Measurements from ENCODE around the gene C1orf159.

Gene C1orf159

GRCh38 chr1:1083416-1084371 lies 32.2 kb downstream of the C1orf159 start:
- no peaks in the 10 kb centered on the region for H3K27me3 ChIP-seq (ENCODE audit: low read depth, low read length)
- no peaks in the 10 kb centered on the region for H3K36me3 ChIP-seq (replicated peaks; ENCODE audit: low read depth, low read length)

GRCh38 chr1:1082776-1083415 lies 33.0 kb downstream of the C1orf159 start:
- Histone ChIP-seq H3K4me3 (ENCODE audit: low read length) (no peak overlapping the region), H3K4me1 (ENCODE audit: low read length) (peaks cover 12% of the 10 kb centered on the region), H3K9ac (ENCODE audit: low read length) (no peak overlapping the region), H4K20me1 (ENCODE audit: insufficient read depth, low read length) (no peaks in the 10 kb centered on the region), H3K79me2 (ENCODE audit: low read length) (no peaks in the 10 kb centered on the region), H3K4me2 (ENCODE audit: low read length) (no peak overlapping the region), H3K27me3 (ENCODE audit: low read depth, low read length) (no peaks in the 10 kb centered on the region), H3K9me3 (ENCODE audit: insufficient read depth, low read length) (no peaks in the 10 kb centered on the region), H2AFZ (ENCODE audit: low read depth, low read length) (no peak overlapping the region), H3K27ac (ENCODE audit: low read length) (no peak overlapping the region), H3K36me3 (replicated peaks; ENCODE audit: low read depth, low read length) (no peaks in the 10 kb centered on the region)
- TF ChIP-seq, protein P1, sequence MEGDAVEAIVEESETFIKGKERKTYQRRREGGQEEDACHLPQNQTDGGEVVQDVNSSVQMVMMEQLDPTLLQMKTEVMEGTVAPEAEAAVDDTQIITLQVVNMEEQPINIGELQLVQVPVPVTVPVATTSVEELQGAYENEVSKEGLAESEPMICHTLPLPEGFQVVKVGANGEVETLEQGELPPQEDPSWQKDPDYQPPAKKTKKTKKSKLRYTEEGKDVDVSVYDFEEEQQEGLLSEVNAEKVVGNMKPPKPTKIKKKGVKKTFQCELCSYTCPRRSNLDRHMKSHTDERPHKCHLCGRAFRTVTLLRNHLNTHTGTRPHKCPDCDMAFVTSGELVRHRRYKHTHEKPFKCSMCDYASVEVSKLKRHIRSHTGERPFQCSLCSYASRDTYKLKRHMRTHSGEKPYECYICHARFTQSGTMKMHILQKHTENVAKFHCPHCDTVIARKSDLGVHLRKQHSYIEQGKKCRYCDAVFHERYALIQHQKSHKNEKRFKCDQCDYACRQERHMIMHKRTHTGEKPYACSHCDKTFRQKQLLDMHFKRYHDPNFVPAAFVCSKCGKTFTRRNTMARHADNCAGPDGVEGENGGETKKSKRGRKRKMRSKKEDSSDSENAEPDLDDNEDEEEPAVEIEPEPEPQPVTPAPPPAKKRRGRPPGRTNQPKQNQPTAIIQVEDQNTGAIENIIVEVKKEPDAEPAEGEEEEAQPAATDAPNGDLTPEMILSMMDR (IDR thresholded peaks at IDR 0.05; ENCODE audit: low read depth, low read length) = no peak
- TF ChIP-seq EZH2phosphoT487 (IDR thresholded peaks at IDR 0.05; ENCODE audit: low read depth) = no peak

More at GRCh38 chr1:1083416-1084371, 32.2 kb downstream of the C1orf159 start:
- Histone ChIP-seq H3K4me3 (ENCODE audit: low read length) (no peak overlapping the region), H3K4me1 (ENCODE audit: low read length) (peaks cover 12% of the 10 kb centered on the region), H2AFZ (ENCODE audit: low read depth, low read length) (no peak overlapping the region), H3K9me3 (ENCODE audit: insufficient read depth, low read length) (no peaks in the 10 kb centered on the region), H3K9ac (ENCODE audit: low read length) (no peak overlapping the region), H3K4me2 (ENCODE audit: low read length) (no peak overlapping the region), H3K27ac (ENCODE audit: low read length) (no peak overlapping the region), H3K79me2 (ENCODE audit: low read length) (no peaks in the 10 kb centered on the region), H4K20me1 (ENCODE audit: insufficient read depth, low read length) (no peaks in the 10 kb centered on the region)
- TF ChIP-seq, protein P1 (IDR thresholded peaks at IDR 0.05; ENCODE audit: low read depth, low read length) = no peak
- TF ChIP-seq EZH2phosphoT487 (IDR thresholded peaks at IDR 0.05; ENCODE audit: low read depth) = no peak

GRCh38 chr1:1082239-1082775 lies 33.6 kb downstream of the C1orf159 start:
- Histone ChIP-seq H3K27ac (ENCODE audit: low read length) (no peak overlapping the region), H3K36me3 (replicated peaks; ENCODE audit: low read depth, low read length) (no peaks in the 10 kb centered on the region), H3K9ac (ENCODE audit: low read length) (no peak overlapping the region), H3K27me3 (ENCODE audit: low read depth, low read length) (no peaks in the 10 kb centered on the region), H3K4me2 (ENCODE audit: low read length) (no peak overlapping the region), H3K79me2 (ENCODE audit: low read length) (no peaks in the 10 kb centered on the region), H4K20me1 (ENCODE audit: insufficient read depth, low read length) (no peaks in the 10 kb centered on the region), H2AFZ (ENCODE audit: low read depth, low read length) (no peak overlapping the region), H3K9me3 (ENCODE audit: insufficient read depth, low read length) (no peaks in the 10 kb centered on the region), H3K4me1 (ENCODE audit: low read length) (peaks cover 12% of the 10 kb centered on the region), H3K4me3 (ENCODE audit: low read length) (no peak overlapping the region)
- no peak for TF ChIP-seq EZH2phosphoT487 (IDR thresholded peaks at IDR 0.05; ENCODE audit: low read depth)
- TF ChIP-seq, protein P1 (IDR thresholded peaks at IDR 0.05; ENCODE audit: low read depth, low read length) = no peak
